PC-3 (cell line): ENCODE measurements around the gene LHFPL3.

Experiments
- EZH2 ChIP-seq: fragments of 300-600 bp; sonication (generic); IDR thresholded peaks from one replicate; pipeline ENCODE4 v1.6.1; 2017; ENCODE audit warnings: antibody characterized with exemption, mild to moderate bottlenecking, low read length; ENCODE audit not compliant: unreplicated experiment
- EZH2phosphoT487 ChIP-seq: fragments of 300-600 bp; sonication (generic); IDR thresholded peaks from 2 replicates; pipeline ENCODE4 v1.6.1; 2018; ENCODE audit warnings: mild to moderate bottlenecking, antibody characterized with exemption, low read length, borderline replicate concordance
- TF ChIP-seq, protein P1 (sequence below): fragments of 300-600 bp; sonication (generic); conservative IDR thresholded peaks from 2 replicates; pipeline ENCODE4 v1.5.1; 2017; ENCODE audit warnings: antibody characterized with exemption, low read depth, mild to moderate bottlenecking, low read length

- TF ChIP-seq, protein P1, sequence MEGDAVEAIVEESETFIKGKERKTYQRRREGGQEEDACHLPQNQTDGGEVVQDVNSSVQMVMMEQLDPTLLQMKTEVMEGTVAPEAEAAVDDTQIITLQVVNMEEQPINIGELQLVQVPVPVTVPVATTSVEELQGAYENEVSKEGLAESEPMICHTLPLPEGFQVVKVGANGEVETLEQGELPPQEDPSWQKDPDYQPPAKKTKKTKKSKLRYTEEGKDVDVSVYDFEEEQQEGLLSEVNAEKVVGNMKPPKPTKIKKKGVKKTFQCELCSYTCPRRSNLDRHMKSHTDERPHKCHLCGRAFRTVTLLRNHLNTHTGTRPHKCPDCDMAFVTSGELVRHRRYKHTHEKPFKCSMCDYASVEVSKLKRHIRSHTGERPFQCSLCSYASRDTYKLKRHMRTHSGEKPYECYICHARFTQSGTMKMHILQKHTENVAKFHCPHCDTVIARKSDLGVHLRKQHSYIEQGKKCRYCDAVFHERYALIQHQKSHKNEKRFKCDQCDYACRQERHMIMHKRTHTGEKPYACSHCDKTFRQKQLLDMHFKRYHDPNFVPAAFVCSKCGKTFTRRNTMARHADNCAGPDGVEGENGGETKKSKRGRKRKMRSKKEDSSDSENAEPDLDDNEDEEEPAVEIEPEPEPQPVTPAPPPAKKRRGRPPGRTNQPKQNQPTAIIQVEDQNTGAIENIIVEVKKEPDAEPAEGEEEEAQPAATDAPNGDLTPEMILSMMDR = peak; percentile 58
- no peak for TF ChIP-seq EZH2
- no peak for TF ChIP-seq EZH2phosphoT487
Measured at GRCh38 chr7:104862719-104863118, 534.3 kb downstream of the LHFPL3 start.
